NCI-H345 treated with DMSO at 0.1 percent for 48 hours (cell line): ENCODE data around the gene ARGLU1.

ENCODE experiments used
- DNase-seq: peaks from one replicate; lab custom pipeline; 2025; ENCODE audit not compliant: unreplicated experiment; lab: John Stamatoyannopoulos, UW

Gene ARGLU1

GRCh38 chr13:106587787-106588186 lies 19.9 kb upstream of the ARGLU1 start:
- DNase-seq, result no peak

DNA sequence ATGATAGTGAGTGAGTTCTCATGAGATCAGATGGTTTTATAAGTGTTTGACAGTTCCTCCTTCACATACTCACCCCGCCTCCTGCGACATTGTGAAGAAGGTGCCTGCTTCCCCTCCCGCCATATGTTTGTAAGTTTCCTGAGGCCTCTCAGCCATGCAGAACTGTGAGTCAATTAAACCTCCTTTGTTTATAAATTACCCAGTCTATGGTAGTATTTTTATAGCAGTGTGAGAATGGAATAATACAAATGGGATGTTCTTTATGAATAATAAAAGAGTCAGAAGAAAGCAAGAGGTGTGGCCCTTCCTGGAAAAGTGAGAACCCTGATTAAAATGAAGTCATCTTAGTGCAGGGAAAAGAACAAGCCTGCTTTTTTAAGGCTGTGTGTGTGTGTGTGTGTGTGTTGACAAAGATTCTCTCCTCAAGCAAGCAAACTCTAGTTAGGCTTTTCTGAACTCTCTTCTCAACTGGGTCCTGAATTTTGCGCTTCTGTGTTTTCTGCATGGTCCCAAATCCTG lies 18.8 kb upstream of the ARGLU1 start:
- DNase-seq, result no peak

GRCh38 chr13:106581225-106581624 lies 13.3 kb upstream of the ARGLU1 start:
- no peak for DNase-seq

GRCh38 chr13:106575896-106576295 lies 8.0 kb upstream of the ARGLU1 start:
- DNase-seq, result no peak

- DNase-seq, result no peak
Measured at GRCh38 chr13:106573868-106574267, 5.9 kb upstream of the ARGLU1 start.

- no peak for DNase-seq
Measured at GRCh38 chr13:106573284-106573846, 5.4 kb upstream of the ARGLU1 start.

DNA sequence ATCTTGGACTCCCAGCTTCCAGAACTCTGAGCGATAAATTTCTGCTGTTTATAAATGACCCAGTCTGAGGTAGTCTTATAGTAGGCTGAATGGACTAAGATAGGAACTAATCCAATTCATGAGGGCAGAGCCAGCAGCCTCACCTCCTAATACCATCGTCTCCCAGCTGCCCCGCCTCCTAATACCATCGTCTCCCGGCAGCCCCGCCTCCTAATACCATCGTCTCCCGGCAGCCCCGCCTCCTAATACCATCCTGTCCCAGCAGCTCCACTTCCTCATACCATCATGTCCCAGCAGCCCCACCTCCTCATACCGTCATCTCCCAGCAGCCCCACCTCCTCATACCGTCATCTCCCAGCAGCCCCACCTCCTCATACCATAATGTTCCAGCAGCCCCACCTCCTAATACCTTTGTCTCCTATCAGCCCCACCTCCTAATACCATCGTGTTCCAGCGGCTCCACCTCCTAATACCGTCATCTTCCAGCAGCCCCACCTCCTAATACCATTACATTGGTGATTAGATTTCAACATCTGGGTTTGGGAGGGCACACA lies 2.4 kb upstream of the ARGLU1 start:
- DNase-seq, result no peak

GRCh38 chr13:106569233-106570095 lies 1.5 kb upstream of the ARGLU1 start:
- DNase-seq, result no peak

GRCh38 chr13:106568299-106569003 lies 514 bp upstream of the ARGLU1 start:
- peak; percentile 57 for DNase-seq

- no peak for DNase-seq
Measured at GRCh38 chr13:106566641-106567473, 1.1 kb downstream of the ARGLU1 start.

- no peak for DNase-seq
Measured at GRCh38 chr13:106565127-106565775, 2.7 kb downstream of the ARGLU1 start.

- no peak for DNase-seq
Measured at GRCh38 chr13:106562301-106562700, 5.6 kb downstream of the ARGLU1 start.

DNA sequence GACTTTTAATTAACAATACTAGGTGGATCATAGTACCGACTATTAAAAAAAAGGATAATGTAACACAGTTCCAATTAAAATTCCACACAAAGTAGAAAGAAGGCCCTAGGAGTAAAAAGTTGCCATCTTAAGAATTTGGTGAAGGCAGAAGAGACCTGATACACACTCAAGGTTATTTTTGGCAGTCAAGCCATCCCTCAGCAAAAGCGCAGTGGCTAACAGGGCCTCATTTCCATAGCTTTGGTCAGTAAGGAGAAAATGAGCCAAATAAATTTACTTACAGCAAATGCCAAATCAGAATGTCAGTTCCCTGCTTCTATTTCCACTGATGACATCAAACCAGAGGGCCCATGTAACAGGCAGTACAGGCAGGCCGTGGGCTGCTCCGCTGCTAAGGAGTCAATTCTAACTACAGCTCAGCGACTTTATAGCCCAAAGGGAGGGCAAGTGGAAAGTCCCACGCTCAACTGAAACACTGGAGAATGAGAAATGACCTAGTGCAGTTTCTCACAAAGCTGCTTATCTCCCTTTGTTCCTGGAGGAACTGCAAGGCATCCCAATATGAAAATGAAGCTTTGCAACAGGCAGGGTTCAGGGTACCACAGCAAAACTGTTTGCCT lies 6.3 kb downstream of the ARGLU1 start:
- no peak for DNase-seq

DNA sequence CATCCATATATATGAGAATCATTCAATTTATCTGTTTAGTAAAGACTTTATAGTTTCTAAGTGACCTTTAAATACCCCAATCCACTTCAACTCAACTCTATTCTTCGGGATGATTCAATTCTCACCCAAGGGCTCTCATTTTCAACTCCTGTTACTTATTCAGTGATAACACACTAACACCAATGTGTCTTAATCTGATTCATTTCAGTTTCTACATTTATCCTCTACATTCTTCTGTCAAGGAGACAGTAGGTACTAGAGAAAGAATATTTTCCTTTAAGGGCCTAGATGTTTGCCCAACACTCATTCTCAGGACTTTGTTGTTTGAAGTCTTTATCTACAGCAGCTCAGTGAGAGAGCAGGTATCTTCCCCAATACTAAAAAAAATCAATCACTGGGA lies 7.1 kb downstream of the ARGLU1 start:
- DNase-seq, result no peak

- DNase-seq, result no peak
Measured at GRCh38 chr13:106558527-106558926, 9.4 kb downstream of the ARGLU1 start.

DNA sequence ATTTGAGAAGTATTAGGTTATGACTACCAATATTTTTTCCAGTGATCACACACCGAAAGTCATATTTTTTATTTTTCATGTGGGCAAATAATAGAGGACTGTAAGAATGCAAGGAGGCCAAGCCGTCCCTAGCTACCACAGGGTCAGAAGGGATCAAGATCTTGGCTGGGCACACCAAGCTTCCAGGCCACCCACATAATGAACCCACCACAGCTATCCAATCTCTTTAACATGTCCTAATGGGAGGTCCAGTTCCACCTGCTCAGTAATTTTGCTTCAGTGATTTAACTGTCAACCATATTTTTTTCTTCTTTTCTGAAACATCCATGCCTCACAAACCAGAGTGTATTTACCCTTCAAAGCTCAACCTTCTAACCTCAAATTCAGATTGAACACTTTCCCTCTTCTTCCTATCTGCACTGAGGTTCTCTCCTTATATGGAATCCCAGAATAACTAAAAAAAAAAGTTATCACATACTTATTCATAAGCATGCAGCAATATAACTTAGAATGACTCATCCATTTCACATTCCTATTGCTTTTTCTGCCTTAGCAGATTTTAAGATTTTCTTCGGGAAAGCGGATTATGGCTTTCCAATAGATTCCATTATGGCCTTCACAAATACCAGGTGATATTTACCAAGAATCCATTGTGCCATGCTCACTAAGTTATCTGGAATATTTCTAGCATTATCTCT lies 12.2 kb downstream of the ARGLU1 start:
- DNase-seq, result no peak

GRCh38 chr13:106551751-106552150 lies 16.2 kb downstream of the ARGLU1 start:
- no peak for DNase-seq

DNA sequence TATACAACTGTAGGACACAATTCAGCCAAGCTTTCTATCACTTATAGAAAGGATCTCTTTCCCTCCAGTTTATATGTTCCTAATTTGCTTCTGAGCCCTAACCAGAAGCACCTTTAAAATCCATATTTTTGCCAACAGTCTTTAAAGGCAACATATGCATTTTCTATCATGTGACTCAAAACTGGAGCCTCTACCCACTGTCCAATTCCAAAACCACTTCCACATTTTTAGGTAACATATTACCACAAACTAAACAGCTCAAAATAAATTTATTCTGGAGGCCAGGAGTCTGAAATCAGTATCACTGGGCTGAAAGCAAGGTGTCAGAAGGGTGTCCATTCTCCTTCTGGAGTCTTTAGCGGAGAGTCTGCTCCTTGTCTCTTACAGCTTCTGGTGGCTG lies 16.6 kb downstream of the ARGLU1 start:
- DNase-seq, result no peak

DNA sequence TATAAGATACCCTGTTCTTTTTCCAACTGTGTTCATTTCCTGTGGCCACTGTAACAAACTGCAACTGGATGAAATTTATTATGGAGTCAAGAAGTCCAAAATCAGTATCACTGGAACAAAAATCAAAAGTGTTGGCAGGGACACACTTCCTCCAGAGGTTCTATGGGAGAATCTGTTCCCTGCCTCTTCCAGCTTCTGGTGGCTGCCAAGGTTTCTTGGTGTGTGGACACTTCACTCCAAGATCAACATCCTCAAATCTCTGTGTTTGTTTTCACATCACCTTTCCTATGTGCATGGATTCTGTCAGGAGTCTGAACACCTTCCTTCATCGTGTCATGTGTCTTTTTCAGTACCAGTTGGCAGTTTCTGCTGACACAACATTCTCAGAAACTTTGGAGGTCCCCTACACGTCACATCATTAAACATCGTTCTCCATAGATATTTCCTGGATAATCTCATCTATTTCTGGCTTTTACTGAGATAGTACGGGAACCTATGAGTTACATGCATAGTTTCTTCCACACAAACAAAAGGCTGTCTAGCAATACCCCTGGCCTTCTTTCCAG lies 17.3 kb downstream of the ARGLU1 start:
- DNase-seq, result no peak
